Measurements from ENCODE around the gene BLOC1S4. TPM values are rescaled to one million over a fixed set of nuclear protein-coding genes. Genes with fewer than 3 reads are reported as not detected.

Gene BLOC1S4
- total and polyA plus RNA-seq, 2 experiments from 2014 or later = 22.7 to 27.3 TPM

DNA sequence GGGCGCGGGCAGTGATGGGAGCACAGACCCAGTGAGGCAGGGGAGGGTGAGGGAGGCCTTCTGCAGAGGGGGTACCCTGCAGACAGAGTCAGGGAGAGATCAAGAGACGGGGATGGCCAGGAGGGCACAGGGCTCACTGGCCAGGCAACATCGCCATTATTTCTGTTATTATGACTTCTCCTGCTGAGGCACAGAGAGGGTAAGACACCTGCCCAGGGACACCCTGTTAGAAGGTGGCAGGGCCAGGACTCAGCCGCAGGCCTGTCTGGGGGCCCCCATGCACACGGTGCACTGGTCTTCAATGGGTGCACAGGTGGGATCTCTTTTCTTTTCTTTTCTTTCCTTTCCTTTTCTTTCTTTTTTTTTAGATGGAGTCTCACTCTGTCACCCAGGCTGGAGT, 15.8 kb downstream of the BLOC1S4 start:
- no peak overlapping the region for H3K9ac ChIP-seq
- H4K20me1 ChIP-seq (ENCODE audit: insufficient read depth) = no peaks in the 10 kb centered on the region
- H2AFZ ChIP-seq = no peak overlapping the region
- H3K4me3 ChIP-seq = no peak overlapping the region
- WGBS, 2 experiments (ENCODE audit: low coverage in 1 of 2, low lambda C conversion rate in 2 of 2, missing lambda C conversion rate in 2 of 2) = 87 to 90% methylated on average over 6 of the region's 6 CpGs
- no peaks in the 10 kb centered on the region for H3K79me2 ChIP-seq (ENCODE audit: insufficient read depth)
- no peak overlapping the region for H3K4me2 ChIP-seq (ENCODE audit: unreplicated experiment)
- H3K27me3 ChIP-seq (replicated peaks; ENCODE audit: insufficient read depth) = no peaks in the 10 kb centered on the region
- peaks cover 21% of the 10 kb centered on the region for H3K4me1 ChIP-seq (ENCODE audit: insufficient read depth)
- no peak overlapping the region for H3K27ac ChIP-seq
- H3F3A ChIP-seq (ENCODE audit: insufficient read depth) = no peaks in the 10 kb centered on the region
- TF ChIP-seq EZH2 (IDR thresholded peaks at IDR 0.05; ENCODE audit: insufficient read depth, poor library complexity, severe bottlenecking) = no peak
- no peak for TF ChIP-seq EZH2phosphoT487 (IDR thresholded peaks at IDR 0.05; ENCODE audit: insufficient read depth, low read depth)
- no peaks in the 10 kb centered on the region for H3K9me2 ChIP-seq (ENCODE audit: insufficient read depth)
- no peaks in the 10 kb centered on the region for H3K9me3 ChIP-seq (ENCODE audit: low read depth)
- no peak for DNase-seq
- in situ Hi-C loops (cut with MboI) = no loop called here
- H3K36me3 ChIP-seq (ENCODE audit: low read depth) = no peaks in the 10 kb centered on the region

DNA sequence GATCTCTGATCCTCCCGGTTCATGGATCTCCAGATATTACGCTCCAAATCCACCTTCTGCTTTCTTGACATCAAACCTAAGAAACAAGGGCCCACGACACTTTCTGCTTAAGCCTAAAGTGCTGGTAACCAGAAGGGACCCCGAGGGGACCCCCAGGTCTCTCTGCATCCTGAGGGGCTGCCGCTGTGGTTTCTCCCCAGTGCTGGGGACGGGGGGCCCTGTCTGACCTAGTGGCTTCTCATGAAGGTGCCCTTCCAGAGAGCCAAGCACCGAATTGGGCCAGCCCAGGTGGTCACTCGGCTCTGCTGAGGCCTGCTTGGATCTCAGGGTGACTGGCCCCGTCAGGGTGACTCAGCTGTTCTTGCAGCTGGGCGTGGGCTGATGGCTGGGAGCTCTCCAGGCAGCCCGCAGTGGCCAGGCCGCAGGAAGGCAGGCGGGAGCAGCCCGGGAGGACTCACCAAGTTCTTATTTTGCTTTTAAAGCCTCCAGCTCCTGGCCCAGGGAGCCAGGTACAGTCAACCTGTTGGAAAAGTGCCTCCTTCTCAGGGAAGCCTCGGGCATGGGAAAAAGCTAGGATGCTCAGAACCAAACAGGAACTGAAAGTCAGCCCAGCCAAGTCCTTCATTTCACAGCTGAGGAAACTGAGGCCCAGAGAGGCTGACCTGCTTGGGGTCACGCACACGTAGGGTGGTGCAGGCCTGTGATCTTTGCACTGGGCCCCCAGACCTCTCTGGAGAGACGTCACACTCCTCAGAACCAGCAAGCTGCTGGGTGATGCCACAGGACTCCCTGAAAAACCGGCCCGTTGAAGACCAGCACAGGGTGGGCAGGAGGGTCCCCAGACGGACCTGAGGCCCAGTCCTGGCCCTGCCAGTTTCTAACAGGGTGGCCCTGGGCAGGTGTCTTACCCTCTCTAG, 16.7 kb downstream of the BLOC1S4 start:
- DNase-seq = peak; percentile 97
- Histone ChIP-seq H3K9me3 (ENCODE audit: low read depth) (no peaks in the 10 kb centered on the region), H3F3A (ENCODE audit: insufficient read depth) (no peaks in the 10 kb centered on the region), H3K27ac (peak overlapping the region; percentile 62), H2AFZ (peak overlapping the region; percentile 53), H3K27me3 (replicated peaks; ENCODE audit: insufficient read depth) (no peaks in the 10 kb centered on the region), H3K4me1 (ENCODE audit: insufficient read depth) (peaks cover 15% of the 10 kb centered on the region), H3K9ac (peak overlapping the region; percentile 59), H3K9me2 (ENCODE audit: insufficient read depth) (no peaks in the 10 kb centered on the region), H3K4me3 (no peak overlapping the region), H3K36me3 (ENCODE audit: low read depth) (no peaks in the 10 kb centered on the region), H4K20me1 (ENCODE audit: insufficient read depth) (no peaks in the 10 kb centered on the region), H3K79me2 (ENCODE audit: insufficient read depth) (no peaks in the 10 kb centered on the region), H3K4me2 (ENCODE audit: unreplicated experiment) (peak overlapping the region; percentile 45)
- TF ChIP-seq EZH2phosphoT487 (IDR thresholded peaks at IDR 0.05; ENCODE audit: insufficient read depth, low read depth) (no peak), EZH2 (IDR thresholded peaks at IDR 0.05; ENCODE audit: insufficient read depth, poor library complexity, severe bottlenecking) (no peak)
- WGBS, 2 experiments (ENCODE audit: low coverage in 1 of 2, low lambda C conversion rate in 2 of 2, missing lambda C conversion rate in 2 of 2) = 42 to 46% methylated on average over 18 to 21 of the region's 21 CpGs
- in situ Hi-C loops (cut with MboI) = no loop called here

DNA sequence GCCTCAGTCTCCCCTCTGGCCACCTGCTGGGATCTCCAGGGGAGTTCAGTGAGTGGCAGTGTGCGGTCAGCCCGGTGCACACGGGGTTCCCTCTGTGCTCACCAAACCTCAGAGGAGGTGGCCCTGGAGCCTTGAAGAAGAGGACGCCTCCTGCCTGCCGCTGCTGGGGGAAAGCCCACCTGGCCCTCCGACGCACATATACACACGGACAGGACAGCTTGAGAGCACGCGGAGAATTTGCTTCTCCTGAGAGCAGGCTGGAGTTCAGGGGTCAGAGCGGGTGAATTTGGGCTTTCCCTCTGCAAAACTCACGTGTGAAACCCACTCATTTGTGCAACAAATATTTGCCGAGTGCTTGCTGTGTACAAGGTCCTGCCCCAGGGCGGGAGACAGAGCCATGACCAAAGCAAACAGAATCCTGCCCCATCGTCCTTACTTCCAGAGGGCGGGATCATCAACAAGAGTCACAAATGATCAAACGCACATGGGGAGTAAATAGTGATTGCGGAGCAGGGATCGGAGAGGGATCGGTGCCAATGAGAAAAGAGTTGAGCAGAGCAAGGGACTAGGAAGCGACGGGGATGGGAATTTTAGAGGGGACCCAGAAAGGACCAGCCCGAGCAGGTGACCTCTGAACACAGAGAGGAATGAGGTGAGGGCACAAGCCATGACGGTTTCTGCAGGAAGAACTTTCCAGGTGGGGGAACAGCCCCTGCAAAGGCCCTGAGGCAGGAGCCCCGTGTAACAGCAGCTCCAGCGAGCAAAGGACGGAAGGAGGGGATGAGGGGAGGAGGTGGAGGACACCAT, 17.6 kb downstream of the BLOC1S4 start:
- no peaks in the 10 kb centered on the region for H3K9me3 ChIP-seq (ENCODE audit: low read depth)
- no peak for DNase-seq
- H3K79me2 ChIP-seq (ENCODE audit: insufficient read depth) = no peaks in the 10 kb centered on the region
- no peaks in the 10 kb centered on the region for H4K20me1 ChIP-seq (ENCODE audit: insufficient read depth)
- H3K4me2 ChIP-seq (ENCODE audit: unreplicated experiment) = no peak overlapping the region
- peaks cover 15% of the 10 kb centered on the region for H3K4me1 ChIP-seq (ENCODE audit: insufficient read depth)
- no peaks in the 10 kb centered on the region for H3K27me3 ChIP-seq (replicated peaks; ENCODE audit: insufficient read depth)
- no peak overlapping the region; the same call in 1 of the 2 replicates for H2AFZ ChIP-seq
- WGBS, 2 experiments (ENCODE audit: low coverage in 1 of 2, low lambda C conversion rate in 2 of 2, missing lambda C conversion rate in 2 of 2) = 76 to 78% methylated on average over 27 of the region's 27 CpGs
- no peaks in the 10 kb centered on the region for H3K36me3 ChIP-seq (ENCODE audit: low read depth)
- no peak overlapping the region for H3K4me3 ChIP-seq
- TF ChIP-seq EZH2phosphoT487 (IDR thresholded peaks at IDR 0.05; ENCODE audit: insufficient read depth, low read depth) (no peak), EZH2 (IDR thresholded peaks at IDR 0.05; ENCODE audit: insufficient read depth, poor library complexity, severe bottlenecking) (no peak)
- H3K9ac ChIP-seq = peak overlapping the region; percentile 59; the same call in 1 of the 2 replicates
- H3F3A ChIP-seq (ENCODE audit: insufficient read depth) = no peaks in the 10 kb centered on the region
- H3K9me2 ChIP-seq (ENCODE audit: insufficient read depth) = no peaks in the 10 kb centered on the region
- H3K27ac ChIP-seq = no peak overlapping the region
- in situ Hi-C loops (cut with MboI) = no loop called here

DNA sequence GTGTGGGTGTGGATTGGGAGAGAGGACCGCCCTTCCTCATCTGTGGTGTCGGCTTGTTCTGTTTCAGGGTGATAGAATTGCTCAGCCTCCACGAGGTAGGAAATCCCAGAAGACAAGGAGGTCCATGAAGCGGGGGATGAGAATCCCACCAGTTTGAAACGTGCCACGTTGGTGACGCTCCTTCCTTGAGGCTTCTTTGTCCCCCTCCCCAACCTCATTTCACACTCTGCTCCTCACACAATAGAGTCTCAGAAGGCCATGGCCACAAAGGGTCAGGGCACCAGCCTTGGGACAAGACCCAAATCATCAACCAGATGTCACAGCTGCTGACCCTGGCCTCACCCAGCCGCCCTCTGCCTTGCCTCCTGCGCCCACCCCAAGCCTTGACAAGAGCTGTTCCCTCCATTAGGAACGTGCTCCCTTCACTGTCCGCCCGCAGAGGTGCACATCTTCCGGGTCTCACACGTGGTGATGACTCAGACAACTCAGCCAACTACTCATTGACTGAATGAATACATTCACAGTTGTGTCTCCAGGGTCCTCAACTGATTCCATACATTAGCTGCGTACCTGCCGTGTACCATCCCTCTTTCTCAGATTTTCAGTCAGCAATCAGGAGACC, 18.3 kb downstream of the BLOC1S4 start:
- Histone ChIP-seq H3K27ac (no peak overlapping the region), H4K20me1 (ENCODE audit: insufficient read depth) (no peaks in the 10 kb centered on the region), H3K4me1 (ENCODE audit: insufficient read depth) (peaks cover 15% of the 10 kb centered on the region), H3K9me2 (ENCODE audit: insufficient read depth) (no peaks in the 10 kb centered on the region), H3K27me3 (replicated peaks; ENCODE audit: insufficient read depth) (no peaks in the 10 kb centered on the region), H3K4me2 (ENCODE audit: unreplicated experiment) (no peak overlapping the region), H3F3A (ENCODE audit: insufficient read depth) (no peaks in the 10 kb centered on the region), H3K79me2 (ENCODE audit: insufficient read depth) (no peaks in the 10 kb centered on the region), H3K9ac (no peak overlapping the region), H2AFZ (no peak overlapping the region), H3K36me3 (ENCODE audit: low read depth) (no peaks in the 10 kb centered on the region), H3K9me3 (ENCODE audit: low read depth) (no peaks in the 10 kb centered on the region), H3K4me3 (no peak overlapping the region)
- WGBS, 2 experiments (ENCODE audit: low coverage in 1 of 2, low lambda C conversion rate in 2 of 2, missing lambda C conversion rate in 2 of 2) = 85% methylated on average over 16 of the region's 16 CpGs
- TF ChIP-seq EZH2phosphoT487 (IDR thresholded peaks at IDR 0.05; ENCODE audit: insufficient read depth, low read depth) = no peak
- no peak for TF ChIP-seq EZH2 (IDR thresholded peaks at IDR 0.05; ENCODE audit: insufficient read depth, poor library complexity, severe bottlenecking)
- in situ Hi-C loops (cut with MboI) = no loop called here
- DNase-seq = no peak

Measured in GM23248 (cell line).